ENCODE data around the gene NPPA.

- TF ChIP-seq CTCF (conservative IDR thresholded peaks at IDR 0.05 in 1 of 2, IDR thresholded peaks at IDR 0.05 in 1 of 2; ENCODE audit: low read depth in 1 of 2, low read length in 2 of 2) (no peak), EZH2 (IDR thresholded peaks at IDR 0.05; ENCODE audit: low read length, missing control alignments) (no peak)
Observed at GRCh38 chr1:11856698-11857097, 9.1 kb upstream of the NPPA start.

Measured in fibroblast of lung (primary cell).